Measurements from ENCODE around the gene LYRM1. TPM values are rescaled to one million over a fixed set of nuclear protein-coding genes. Genes with fewer than 3 reads are reported as not detected.

Gene LYRM1
- total and polyA plus RNA-seq, 10 of the 15 experiments (the other 5 are each of a cell fraction or from before 2014, with no cell fraction given) = 18.4 to 54.4 (median 38.0) TPM

DNA sequence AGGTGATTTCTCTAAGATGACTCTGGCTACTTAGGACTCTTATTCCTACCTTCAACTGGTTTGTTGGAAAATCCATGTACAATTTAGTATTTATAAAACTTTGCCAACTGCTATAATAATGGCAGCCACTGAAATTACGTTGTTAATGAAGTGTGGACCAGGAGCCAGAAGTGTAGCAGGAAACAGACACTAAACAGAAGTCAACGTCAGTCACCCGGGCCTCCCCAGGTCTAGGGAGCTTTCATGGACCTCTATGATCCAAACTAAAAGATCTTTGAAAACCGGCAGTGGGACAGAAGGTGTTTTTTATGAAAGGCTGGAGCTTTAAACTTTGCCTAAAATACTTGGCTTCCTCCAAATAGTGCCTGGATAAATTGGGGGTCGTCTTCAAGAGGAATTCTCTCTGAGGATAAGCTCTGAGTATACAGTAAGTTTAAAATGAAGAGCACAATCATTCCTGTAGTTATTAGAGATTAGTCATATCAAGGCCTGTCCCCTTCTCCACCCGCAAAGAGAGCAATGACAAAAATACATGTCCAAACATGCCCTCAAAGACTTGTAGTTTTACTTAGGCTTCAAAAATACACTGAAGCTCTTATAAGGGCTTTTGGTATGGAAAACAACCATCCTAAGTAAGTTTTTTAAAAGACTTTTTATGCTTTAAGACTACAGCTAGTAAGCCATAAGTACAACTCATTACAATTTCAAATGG is 35.0 kb upstream of the LYRM1 start (continued):
- TF ChIP-seq, protein P1, sequence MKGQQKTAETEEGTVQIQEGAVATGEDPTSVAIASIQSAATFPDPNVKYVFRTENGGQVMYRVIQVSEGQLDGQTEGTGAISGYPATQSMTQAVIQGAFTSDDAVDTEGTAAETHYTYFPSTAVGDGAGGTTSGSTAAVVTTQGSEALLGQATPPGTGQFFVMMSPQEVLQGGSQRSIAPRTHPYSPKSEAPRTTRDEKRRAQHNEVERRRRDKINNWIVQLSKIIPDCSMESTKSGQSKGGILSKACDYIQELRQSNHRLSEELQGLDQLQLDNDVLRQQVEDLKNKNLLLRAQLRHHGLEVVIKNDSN (IDR thresholded peaks at IDR 0.05; ENCODE audit: borderline replicate concordance, extremely low read length, insufficient read depth, low read depth, low read length) = no peak
- TF ChIP-seq ESRRA (IDR thresholded peaks at IDR 0.05; ENCODE audit: low read length) (no peak), SMAD1 (IDR thresholded peaks at IDR 0.05; ENCODE audit: low read depth, partially characterized antibody) (no peak), CEBPB (IDR thresholded peaks at IDR 0.05; ENCODE audit: borderline replicate concordance in 1 of 2, low read depth in 2 of 2, low read length in 2 of 2) (peak in 1 of 2 experiments; percentile 29; a peak in 1 of 4 replicates), BCL11A (IDR thresholded peaks at IDR 0.05; ENCODE audit: low read depth, low read length) (peak; percentile 91), ZBED1 (IDR thresholded peaks at IDR 0.05; ENCODE audit: borderline replicate concordance) (no peak), YBX1 (IDR thresholded peaks at IDR 0.05) (no peak), BRCA1 (IDR thresholded peaks at IDR 0.05; ENCODE audit: low read depth, low read length) (no peak), STAT3 (IDR thresholded peaks at IDR 0.05; ENCODE audit: low read depth, low read length) (no peak), EED (IDR thresholded peaks at IDR 0.05; ENCODE audit: low read depth) (peak; percentile 73), MYB (IDR thresholded peaks at IDR 0.05; ENCODE audit: borderline replicate concordance, low read depth, low read length) (no peak), POLR2A (IDR thresholded peaks at IDR 0.05; ENCODE audit: low read depth, low read length) (no peak), POU2F2 (IDR thresholded peaks at IDR 0.05; ENCODE audit: borderline replicate concordance, low read depth, low read length) (peak; percentile 42; the same call in 1 of the 3 replicates)
- TF ChIP-seq, protein P2, sequence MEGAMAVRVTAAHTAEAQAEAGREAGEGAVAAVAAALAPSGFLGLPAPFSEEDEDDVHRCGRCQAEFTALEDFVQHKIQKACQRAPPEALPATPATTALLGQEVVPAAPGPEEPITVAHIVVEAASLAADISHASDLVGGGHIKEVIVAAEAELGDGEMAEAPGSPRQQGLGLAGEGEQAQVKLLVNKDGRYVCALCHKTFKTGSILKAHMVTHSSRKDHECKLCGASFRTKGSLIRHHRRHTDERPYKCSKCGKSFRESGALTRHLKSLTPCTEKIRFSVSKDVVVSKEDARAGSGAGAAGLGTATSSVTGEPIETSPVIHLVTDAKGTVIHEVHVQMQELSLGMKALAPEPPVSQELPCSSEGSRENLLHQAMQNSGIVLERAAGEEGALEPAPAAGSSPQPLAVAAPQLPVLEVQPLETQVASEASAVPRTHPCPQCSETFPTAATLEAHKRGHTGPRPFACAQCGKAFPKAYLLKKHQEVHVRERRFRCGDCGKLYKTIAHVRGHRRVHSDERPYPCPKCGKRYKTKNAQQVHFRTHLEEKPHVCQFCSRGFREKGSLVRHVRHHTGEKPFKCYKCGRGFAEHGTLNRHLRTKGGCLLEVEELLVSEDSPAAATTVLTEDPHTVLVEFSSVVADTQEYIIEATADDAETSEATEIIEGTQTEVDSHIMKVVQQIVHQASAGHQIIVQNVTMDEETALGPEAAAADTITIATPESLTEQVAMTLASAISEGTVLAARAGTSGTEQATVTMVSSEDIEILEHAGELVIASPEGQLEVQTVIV (IDR thresholded peaks at IDR 0.05; ENCODE audit: borderline replicate concordance, partially characterized antibody) = no peak
- TF ChIP-seq, protein P3, sequence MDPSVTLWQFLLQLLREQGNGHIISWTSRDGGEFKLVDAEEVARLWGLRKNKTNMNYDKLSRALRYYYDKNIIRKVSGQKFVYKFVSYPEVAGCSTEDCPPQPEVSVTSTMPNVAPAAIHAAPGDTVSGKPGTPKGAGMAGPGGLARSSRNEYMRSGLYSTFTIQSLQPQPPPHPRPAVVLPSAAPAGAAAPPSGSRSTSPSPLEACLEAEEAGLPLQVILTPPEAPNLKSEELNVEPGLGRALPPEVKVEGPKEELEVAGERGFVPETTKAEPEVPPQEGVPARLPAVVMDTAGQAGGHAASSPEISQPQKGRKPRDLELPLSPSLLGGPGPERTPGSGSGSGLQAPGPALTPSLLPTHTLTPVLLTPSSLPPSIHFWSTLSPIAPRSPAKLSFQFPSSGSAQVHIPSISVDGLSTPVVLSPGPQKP (IDR thresholded peaks at IDR 0.05; ENCODE audit: low read depth, low read length) = no peak
- TF ChIP-seq, protein P4, sequence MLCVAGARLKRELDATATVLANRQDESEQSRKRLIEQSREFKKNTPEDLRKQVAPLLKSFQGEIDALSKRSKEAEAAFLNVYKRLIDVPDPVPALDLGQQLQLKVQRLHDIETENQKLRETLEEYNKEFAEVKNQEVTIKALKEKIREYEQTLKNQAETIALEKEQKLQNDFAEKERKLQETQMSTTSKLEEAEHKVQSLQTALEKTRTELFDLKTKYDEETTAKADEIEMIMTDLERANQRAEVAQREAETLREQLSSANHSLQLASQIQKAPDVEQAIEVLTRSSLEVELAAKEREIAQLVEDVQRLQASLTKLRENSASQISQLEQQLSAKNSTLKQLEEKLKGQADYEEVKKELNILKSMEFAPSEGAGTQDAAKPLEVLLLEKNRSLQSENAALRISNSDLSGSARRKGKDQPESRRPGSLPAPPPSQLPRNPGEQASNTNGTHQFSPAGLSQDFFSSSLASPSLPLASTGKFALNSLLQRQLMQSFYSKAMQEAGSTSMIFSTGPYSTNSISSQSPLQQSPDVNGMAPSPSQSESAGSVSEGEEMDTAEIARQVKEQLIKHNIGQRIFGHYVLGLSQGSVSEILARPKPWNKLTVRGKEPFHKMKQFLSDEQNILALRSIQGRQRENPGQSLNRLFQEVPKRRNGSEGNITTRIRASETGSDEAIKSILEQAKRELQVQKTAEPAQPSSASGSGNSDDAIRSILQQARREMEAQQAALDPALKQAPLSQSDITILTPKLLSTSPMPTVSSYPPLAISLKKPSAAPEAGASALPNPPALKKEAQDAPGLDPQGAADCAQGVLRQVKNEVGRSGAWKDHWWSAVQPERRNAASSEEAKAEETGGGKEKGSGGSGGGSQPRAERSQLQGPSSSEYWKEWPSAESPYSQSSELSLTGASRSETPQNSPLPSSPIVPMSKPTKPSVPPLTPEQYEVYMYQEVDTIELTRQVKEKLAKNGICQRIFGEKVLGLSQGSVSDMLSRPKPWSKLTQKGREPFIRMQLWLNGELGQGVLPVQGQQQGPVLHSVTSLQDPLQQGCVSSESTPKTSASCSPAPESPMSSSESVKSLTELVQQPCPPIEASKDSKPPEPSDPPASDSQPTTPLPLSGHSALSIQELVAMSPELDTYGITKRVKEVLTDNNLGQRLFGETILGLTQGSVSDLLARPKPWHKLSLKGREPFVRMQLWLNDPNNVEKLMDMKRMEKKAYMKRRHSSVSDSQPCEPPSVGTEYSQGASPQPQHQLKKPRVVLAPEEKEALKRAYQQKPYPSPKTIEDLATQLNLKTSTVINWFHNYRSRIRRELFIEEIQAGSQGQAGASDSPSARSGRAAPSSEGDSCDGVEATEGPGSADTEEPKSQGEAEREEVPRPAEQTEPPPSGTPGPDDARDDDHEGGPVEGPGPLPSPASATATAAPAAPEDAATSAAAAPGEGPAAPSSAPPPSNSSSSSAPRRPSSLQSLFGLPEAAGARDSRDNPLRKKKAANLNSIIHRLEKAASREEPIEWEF (IDR thresholded peaks at IDR 0.05; ENCODE audit: insufficient replicate concordance, low read depth, low read length) = no peak
- TF ChIP-seq, protein P5, sequence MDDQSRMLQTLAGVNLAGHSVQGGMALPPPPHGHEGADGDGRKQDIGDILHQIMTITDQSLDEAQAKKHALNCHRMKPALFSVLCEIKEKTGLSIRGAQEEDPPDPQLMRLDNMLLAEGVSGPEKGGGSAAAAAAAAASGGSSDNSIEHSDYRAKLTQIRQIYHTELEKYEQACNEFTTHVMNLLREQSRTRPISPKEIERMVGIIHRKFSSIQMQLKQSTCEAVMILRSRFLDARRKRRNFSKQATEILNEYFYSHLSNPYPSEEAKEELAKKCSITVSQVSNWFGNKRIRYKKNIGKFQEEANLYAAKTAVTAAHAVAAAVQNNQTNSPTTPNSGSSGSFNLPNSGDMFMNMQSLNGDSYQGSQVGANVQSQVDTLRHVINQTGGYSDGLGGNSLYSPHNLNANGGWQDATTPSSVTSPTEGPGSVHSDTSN (IDR thresholded peaks at IDR 0.05; ENCODE audit: insufficient replicate concordance, low read depth, low read length) = peak; percentile 58

All from GM12878 (cell line).